ENCODE results near the gene ICAM5. TPM values are rescaled to one million over a fixed set of nuclear protein-coding genes. Genes with fewer than 3 reads are reported as not detected.
A peak's percentile ranks its signal among the peaks of the same experiment; 100 is the strongest.
"Not testable (repeated sequence)": the region's sequence is repeated elsewhere in the genome, so short reads cannot be mapped to it uniquely, and the experiment has no call there.

The ICAM5 gene
- total RNA-seq, 1 experiment from 2014 or later, result 19.5 TPM

DNA sequence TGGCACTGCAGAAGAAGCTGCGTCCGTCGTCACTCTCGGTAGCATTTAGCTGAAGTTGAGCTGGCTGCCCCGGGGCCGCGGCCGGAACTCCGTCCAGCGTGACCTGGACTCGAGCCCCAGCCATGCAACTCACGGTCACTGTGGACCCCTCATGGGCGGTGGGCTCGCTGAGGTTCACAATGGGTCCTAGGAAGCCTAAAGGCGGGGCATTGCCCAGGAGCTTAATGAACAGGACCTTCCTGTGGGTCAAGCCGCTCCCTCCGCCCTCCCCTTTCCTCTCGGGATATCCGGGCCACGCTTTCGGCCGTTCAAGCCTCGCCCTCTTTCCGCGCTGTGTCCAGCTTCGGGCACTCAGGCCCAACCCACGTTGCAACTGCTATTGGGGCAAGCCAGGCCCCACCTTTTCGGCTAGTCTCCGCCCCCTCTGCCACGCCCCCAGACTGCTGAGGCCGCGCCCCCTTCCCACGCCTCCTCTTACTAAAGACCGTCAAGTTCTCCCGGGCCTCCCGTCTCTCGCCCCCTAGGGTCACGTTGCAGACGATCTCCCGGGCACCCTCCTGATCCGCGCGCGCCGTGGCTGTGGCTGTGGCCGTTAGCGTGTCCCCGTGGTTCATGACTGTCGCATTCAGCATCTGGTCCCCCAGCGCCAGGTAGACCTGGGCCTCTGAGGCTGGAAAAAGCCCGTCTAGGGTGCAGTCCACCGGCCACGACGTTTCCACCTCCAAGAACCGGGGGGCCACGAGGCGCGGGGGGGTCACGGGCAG, 45.0 kb downstream of the ICAM5 start:
- Histone ChIP-seq H3K4me3 (ENCODE audit: low read depth in 2 of 2, low read length in 2 of 2) (peak overlapping the region; percentile 78 to 86), H3K36me3 (ENCODE audit: control insufficient read depth, insufficient read depth, low read length) (peaks cover 7% of the 10 kb centered on the region), H3K27ac (ENCODE audit: low read length) (peak overlapping the region; percentile 73), H3K4me1 (ENCODE audit: control insufficient read depth, insufficient read depth, low read length) (peaks cover 10% of the 10 kb centered on the region), H3K27me3 (ENCODE audit: control insufficient read depth, insufficient read depth, low read length) (no peaks in the 10 kb centered on the region), H3K9me3 (ENCODE audit: control insufficient read depth, insufficient read depth, low read depth, low read length) (no peaks in the 10 kb centered on the region)
- ChIA-PET CTCF (interaction anchor here (1.2 to 2.3 kb wide), 2 partner anchors 54 to 64 kb away, joined by 4 to 6 read pairs; partner anchors contain the start of gene ICAM1), POLR2A (interaction anchor here (1.5 kb wide), 1 partner anchor 64 kb away, joined by 3 read pairs; the partner anchor contains the start of gene ICAM1)
- in situ Hi-C loops (cut with HindIII; ENCODE audit: low pct_unique_long_range_greater_than_20kb, low sequenced_read_pairs), result no loop called here
- intact Hi-C loops (cut with micrococcal nuclease; ENCODE audit: unreplicated experiment), result no loop called here
- no peak for TF ChIP-seq TCF7L2 (IDR thresholded peaks at IDR 0.05; ENCODE audit: low read depth, low read length)
- TF ChIP-seq REST (IDR thresholded peaks at IDR 0.05; ENCODE audit: insufficient read depth in 1 of 2, low read depth in 2 of 2, low read length in 1 of 2), result no peak
- peak; percentile 59; the same call in 1 of the 2 replicates for TF ChIP-seq POLR2AphosphoS5 (IDR thresholded peaks at IDR 0.05; ENCODE audit: low read depth, low read length)
- TF ChIP-seq, protein P1, sequence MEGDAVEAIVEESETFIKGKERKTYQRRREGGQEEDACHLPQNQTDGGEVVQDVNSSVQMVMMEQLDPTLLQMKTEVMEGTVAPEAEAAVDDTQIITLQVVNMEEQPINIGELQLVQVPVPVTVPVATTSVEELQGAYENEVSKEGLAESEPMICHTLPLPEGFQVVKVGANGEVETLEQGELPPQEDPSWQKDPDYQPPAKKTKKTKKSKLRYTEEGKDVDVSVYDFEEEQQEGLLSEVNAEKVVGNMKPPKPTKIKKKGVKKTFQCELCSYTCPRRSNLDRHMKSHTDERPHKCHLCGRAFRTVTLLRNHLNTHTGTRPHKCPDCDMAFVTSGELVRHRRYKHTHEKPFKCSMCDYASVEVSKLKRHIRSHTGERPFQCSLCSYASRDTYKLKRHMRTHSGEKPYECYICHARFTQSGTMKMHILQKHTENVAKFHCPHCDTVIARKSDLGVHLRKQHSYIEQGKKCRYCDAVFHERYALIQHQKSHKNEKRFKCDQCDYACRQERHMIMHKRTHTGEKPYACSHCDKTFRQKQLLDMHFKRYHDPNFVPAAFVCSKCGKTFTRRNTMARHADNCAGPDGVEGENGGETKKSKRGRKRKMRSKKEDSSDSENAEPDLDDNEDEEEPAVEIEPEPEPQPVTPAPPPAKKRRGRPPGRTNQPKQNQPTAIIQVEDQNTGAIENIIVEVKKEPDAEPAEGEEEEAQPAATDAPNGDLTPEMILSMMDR (IDR thresholded peaks at IDR 0.05), result no peak
- no peak; the same call in 1 of the 2 replicates for TF ChIP-seq SIN3A (IDR thresholded peaks at IDR 0.05; ENCODE audit: borderline replicate concordance, insufficient read depth, low read depth, low read length)
- BruUV-seq (replicated peaks), result no TSS peak
- DNase-seq (ENCODE audit: low read depth, low spot score) (no peak), ATAC-seq (peak; percentile 85)

- Histone ChIP-seq H3K27me3 (ENCODE audit: control insufficient read depth, insufficient read depth, low read length) (no peaks in the 10 kb centered on the region), H3K4me1 (ENCODE audit: control insufficient read depth, insufficient read depth, low read length) (peaks cover 10% of the 10 kb centered on the region), H3K36me3 (ENCODE audit: control insufficient read depth, insufficient read depth, low read length) (peaks cover 6% of the 10 kb centered on the region), H3K9me3 (ENCODE audit: control insufficient read depth, insufficient read depth, low read depth, low read length) (no peaks in the 10 kb centered on the region), H3K4me3 (ENCODE audit: low read depth in 2 of 2, low read length in 2 of 2) (peak overlapping the region; percentile 78 to 86), H3K27ac (ENCODE audit: low read length) (peak overlapping the region; percentile 34; the same call in 1 of the 2 replicates)
- ATAC-seq (no peak), DNase-seq (ENCODE audit: low read depth, low spot score) (no peak)
- POLR2A ChIA-PET, result no interaction called here
- no peak for TF ChIP-seq POLR2AphosphoS5 (IDR thresholded peaks at IDR 0.05; ENCODE audit: low read depth, low read length)
- TF ChIP-seq, protein P1 (IDR thresholded peaks at IDR 0.05), result no peak
- no peak for TF ChIP-seq TCF7L2 (IDR thresholded peaks at IDR 0.05; ENCODE audit: low read depth, low read length)
- no peak for TF ChIP-seq SIN3A (IDR thresholded peaks at IDR 0.05; ENCODE audit: borderline replicate concordance, insufficient read depth, low read depth, low read length)
- no peak for TF ChIP-seq REST (IDR thresholded peaks at IDR 0.05; ENCODE audit: insufficient read depth in 1 of 2, low read depth in 2 of 2, low read length in 1 of 2)
- CTCF ChIA-PET, result interaction anchor here (2.3 kb wide), 1 partner anchor 64 kb away, joined by 6 read pairs; the partner anchor contains the start of gene ICAM1
- intact Hi-C loops (cut with micrococcal nuclease; ENCODE audit: unreplicated experiment) (no loop called here), in situ Hi-C loops (cut with HindIII; ENCODE audit: low pct_unique_long_range_greater_than_20kb, low sequenced_read_pairs) (no loop called here)
- no TSS peak for BruUV-seq (replicated peaks)
Measured at GRCh38 chr19:10335352-10335985, 45.7 kb downstream of the ICAM5 start.

- H3K9me3 ChIP-seq (ENCODE audit: control insufficient read depth, insufficient read depth, low read depth, low read length); intact Hi-C loops (cut with micrococcal nuclease; ENCODE audit: unreplicated experiment); in situ Hi-C loops (cut with HindIII; ENCODE audit: low pct_unique_long_range_greater_than_20kb, low sequenced_read_pairs); ATAC-seq; H3K4me3 ChIP-seq (ENCODE audit: low read depth in 2 of 2, low read length in 2 of 2); BruUV-seq (replicated peaks); H3K27ac ChIP-seq (ENCODE audit: low read length); DNase-seq (ENCODE audit: low read depth, low spot score); POLR2A ChIA-PET; H3K4me1 ChIP-seq (ENCODE audit: control insufficient read depth, insufficient read depth, low read length); H3K27me3 ChIP-seq (ENCODE audit: control insufficient read depth, insufficient read depth, low read length); H3K36me3 ChIP-seq (ENCODE audit: control insufficient read depth, insufficient read depth, low read length): not testable (repeated sequence)
- CTCF ChIA-PET, result interaction anchor here (0.6 kb wide), 1 partner anchor 77 kb away, joined by 4 read pairs; no protein-coding TSS in a partner anchor
Measured at GRCh38 chr19:10336725-10337124, 47.0 kb downstream of the ICAM5 start.

All from Panc1 (cell line).